ENCODE measurements around the gene NOL9.
"Not testable (repeated sequence)": the region's sequence is repeated elsewhere in the genome, so short reads cannot be mapped to it uniquely, and the experiment has no call there.

The NOL9 gene

DNA sequence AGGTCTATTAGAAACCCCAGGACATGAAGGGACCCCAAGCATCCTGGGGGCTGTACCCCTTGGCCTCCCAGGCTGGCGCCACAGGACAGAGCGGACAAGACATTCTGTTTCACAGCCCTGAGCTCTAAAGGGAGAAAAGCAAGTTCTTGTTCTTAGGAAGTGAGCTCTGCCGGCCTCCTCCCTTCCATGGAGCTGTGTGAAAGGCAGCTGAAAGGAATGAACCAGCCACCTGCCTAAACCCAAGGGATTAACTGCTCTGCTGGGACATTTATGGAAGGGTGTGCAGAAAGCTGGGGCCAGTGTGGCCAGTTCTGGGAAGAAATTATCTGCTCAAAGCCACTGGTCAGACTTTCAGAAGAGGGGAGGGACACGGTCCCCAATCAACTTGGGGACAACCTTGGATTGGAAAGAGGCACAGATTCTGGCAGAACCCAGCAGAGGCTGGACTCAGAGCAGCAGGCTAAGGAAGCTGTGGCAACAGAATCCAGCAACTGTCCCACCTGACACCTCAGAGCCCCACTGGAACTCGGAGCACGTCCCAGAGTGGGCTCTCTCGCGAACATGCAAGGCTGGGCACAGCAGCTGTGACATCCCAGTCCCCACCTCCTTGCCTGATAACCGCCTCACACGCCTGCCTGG is 46.2 kb upstream of the NOL9 start:
- TF ChIP-seq, protein P1, sequence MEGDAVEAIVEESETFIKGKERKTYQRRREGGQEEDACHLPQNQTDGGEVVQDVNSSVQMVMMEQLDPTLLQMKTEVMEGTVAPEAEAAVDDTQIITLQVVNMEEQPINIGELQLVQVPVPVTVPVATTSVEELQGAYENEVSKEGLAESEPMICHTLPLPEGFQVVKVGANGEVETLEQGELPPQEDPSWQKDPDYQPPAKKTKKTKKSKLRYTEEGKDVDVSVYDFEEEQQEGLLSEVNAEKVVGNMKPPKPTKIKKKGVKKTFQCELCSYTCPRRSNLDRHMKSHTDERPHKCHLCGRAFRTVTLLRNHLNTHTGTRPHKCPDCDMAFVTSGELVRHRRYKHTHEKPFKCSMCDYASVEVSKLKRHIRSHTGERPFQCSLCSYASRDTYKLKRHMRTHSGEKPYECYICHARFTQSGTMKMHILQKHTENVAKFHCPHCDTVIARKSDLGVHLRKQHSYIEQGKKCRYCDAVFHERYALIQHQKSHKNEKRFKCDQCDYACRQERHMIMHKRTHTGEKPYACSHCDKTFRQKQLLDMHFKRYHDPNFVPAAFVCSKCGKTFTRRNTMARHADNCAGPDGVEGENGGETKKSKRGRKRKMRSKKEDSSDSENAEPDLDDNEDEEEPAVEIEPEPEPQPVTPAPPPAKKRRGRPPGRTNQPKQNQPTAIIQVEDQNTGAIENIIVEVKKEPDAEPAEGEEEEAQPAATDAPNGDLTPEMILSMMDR (IDR thresholded peaks at IDR 0.05; ENCODE audit: low read depth, low read length) = no peak
- peak; percentile 25 for DNase-seq (ENCODE audit: low read depth, low spot score)
- peak overlapping the region; percentile 79 for H3K4me3 ChIP-seq (ENCODE audit: low read depth, low read length)
- in situ Hi-C loops (cut with HindIII; ENCODE audit: low sequenced_read_pairs) = no loop called here

DNA sequence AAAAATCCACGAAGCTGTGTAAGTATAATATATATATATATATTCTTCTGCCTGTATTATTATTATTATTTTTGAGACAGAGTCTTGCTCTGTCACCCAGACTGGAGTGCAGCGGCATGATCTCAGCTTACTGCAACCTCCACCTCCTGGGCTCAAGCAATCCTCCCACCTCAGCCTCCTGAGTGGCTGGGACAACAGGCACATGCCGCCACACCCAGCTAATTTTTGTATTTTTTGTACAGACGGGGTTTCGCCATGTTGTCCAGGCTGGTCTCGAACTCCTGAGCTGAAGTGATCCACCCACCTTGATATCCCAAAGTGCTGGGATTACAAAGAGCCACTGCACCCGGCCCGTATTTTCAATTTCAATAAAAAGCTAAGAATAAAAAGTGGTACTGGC is 45.7 kb upstream of the NOL9 start:
- H3K4me3 ChIP-seq (ENCODE audit: low read depth, low read length) = peak overlapping the region; percentile 79
- DNase-seq (ENCODE audit: low read depth, low spot score); in situ Hi-C loops (cut with HindIII; ENCODE audit: low sequenced_read_pairs): not testable (repeated sequence)

DNA sequence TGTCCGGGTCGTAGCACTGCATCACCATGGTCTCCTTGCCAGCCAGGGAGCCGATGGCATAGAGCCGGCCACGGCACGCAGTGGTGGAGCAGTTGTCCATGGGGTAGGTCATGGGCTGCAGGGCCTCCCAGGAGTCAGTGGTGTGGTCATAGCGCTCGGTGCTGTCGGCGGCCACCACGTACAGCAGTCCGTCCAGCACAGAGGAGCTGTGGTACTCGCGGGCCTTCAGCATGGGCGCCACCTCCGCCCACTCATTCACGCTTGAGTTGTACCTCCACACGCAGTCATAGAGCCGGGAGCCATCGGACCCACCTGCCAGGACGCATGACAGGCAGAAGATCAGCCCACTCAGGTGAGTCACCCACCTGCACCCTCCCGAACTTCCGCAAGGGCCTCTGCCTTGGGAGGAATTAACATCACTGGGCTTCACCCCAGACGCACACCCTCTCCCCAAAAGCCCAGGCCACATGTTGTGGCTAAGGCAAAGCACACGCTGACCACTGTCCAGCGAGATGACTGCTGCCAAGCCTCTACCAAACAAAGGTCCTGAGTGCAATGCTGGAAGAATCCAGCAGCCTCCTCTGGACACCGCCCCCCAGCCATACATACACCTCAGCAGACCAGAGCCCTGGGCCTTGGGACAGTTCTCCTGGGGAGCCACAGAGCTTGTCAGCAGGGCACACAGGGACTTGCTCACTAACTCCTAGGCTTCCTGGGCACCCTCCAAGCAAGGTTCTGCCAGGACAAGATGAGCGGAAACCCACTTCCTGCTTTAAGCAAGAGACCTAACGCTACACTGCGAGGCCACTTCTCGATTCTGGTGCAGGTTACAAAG is 45.0 kb upstream of the NOL9 start:
- no peak overlapping the region for H3K4me3 ChIP-seq (ENCODE audit: low read depth, low read length)
- TF ChIP-seq, protein P1 (IDR thresholded peaks at IDR 0.05; ENCODE audit: low read depth, low read length) = no peak
- DNase-seq (ENCODE audit: low read depth, low spot score) = no peak
- in situ Hi-C loops (cut with HindIII; ENCODE audit: low sequenced_read_pairs) = no loop called here

DNA sequence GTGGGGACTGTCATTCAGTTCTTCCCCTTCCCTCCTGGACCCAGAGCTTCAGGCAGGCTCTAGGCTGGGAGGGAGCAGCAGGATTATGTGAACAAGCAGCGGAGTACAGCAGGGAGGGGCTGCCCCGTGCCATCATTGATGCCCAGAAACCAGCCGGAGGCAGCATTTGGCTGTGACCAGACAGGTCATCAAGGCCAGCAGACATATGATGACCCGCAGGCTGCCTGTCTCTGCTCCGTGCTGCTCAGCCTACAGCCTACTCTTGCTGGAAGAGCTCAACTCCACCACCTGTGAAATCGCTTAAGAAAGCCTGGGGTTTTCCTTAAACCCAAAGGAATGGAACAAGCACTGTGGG is 43.4 kb upstream of the NOL9 start:
- H3K4me3 ChIP-seq (ENCODE audit: low read depth, low read length) = no peak overlapping the region
- in situ Hi-C loops (cut with HindIII; ENCODE audit: low sequenced_read_pairs) = no loop called here
- TF ChIP-seq, protein P1 (IDR thresholded peaks at IDR 0.05; ENCODE audit: low read depth, low read length) = no peak
- DNase-seq (ENCODE audit: low read depth, low spot score) = no peak

DNA sequence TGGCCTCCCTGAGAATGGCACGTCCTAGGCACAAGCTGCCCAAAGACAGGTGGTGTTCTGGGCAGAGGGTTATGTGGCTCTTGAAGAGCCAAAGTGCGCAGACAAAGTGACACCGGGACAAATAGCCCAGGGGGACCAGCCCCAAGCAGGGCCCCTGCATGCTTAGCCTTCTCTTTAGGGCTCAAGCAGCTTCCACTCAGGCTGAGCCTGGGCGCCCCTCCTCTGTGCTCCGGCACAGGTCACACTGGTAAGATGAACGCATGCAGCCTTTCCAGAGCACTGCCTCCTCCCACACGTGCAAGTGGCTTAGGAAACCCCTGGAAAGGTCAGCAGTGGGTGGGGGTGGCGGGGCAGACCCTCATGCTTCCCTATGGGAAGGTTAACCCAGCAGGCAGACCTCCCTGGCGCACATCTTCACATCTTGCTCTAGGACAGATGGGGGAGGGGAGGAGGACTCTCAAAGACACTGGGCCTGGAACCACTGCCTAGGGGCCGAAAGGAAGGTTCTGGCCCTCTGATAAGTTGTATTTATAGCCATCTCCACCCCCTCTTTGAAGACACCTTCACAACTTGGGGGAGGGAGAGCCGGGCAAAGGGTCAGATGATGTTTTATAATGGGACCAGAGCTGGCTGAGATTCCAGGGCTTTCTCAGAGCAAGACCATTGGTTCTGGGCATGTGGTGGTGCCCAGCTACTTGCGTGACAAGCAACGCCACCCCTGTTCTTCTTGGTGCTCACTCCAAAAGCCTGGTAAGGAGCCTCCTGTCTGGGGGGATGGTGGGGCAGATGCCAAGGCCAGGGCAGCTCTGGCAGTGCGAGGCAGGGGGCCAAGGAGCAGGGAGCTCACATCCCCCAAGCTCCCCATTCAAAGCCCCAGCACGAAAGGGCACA is 42.8 kb upstream of the NOL9 start:
- in situ Hi-C loops (cut with HindIII; ENCODE audit: low sequenced_read_pairs) = no loop called here
- H3K4me3 ChIP-seq (ENCODE audit: low read depth, low read length) = no peak overlapping the region
- TF ChIP-seq, protein P1 (IDR thresholded peaks at IDR 0.05; ENCODE audit: low read depth, low read length) = no peak
- DNase-seq (ENCODE audit: low read depth, low spot score) = no peak

DNA sequence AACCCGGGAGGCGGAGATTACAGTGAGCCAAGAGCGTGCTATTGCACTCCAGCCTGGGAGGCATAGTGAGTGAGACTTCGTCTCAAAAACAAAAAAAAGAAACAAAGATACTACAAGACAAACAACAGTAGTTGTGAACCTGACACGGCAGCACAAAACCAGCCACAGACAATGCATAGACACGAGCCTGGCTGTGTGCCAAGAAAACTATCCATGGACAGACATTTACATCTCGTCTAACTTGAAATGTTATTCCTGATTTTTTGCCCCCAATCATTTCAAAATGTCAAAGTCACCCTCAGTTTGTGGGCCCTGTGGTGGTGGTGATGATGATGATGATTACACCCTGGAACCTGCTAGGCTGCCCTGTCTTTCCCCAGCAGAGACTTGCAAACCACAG is 42.0 kb upstream of the NOL9 start:
- DNase-seq (ENCODE audit: low read depth, low spot score) = no peak
- in situ Hi-C loops (cut with HindIII; ENCODE audit: low sequenced_read_pairs) = no loop called here
- TF ChIP-seq, protein P1 (IDR thresholded peaks at IDR 0.05; ENCODE audit: low read depth, low read length) = no peak
- H3K4me3 ChIP-seq (ENCODE audit: low read depth, low read length) = no peak overlapping the region
